GM23338 (cell line): Measurements from ENCODE around the gene BEGAIN. TPM values are rescaled to one million over a fixed set of nuclear protein-coding genes. Genes with fewer than 3 reads are reported as not detected.

Experiments used
- ATAC-seq: fragments of 200-7000 bp; cut with Tn5 transposase; 3 replicates; pipeline ENCODE4 v1.9.1; 2020
- DNase-seq: peaks from one replicate; pipeline ENCODE4 v3.0.0-alpha.2; 2015; ENCODE audit warnings: low spot score
- H2AFZ ChIP-seq: fragments of 200-600 bp; sonication (generic); 2 replicates; pipeline ENCODE4 v1.8.0; 2016; ENCODE audit warnings: antibody characterized with exemption, mild to moderate bottlenecking, moderate library complexity
- H3F3A ChIP-seq: fragments of 200-600 bp; sonication (generic); replicated peaks from 2 replicates; pipeline ENCODE4 v1.8.0; 2017; ENCODE audit warnings: antibody characterized with exemption, mixed run types, low read depth
- H3K27ac ChIP-seq: fragments of 200-600 bp; sonication (generic); 2 replicates; pipeline ENCODE4 v1.6.1; 2016; ENCODE audit warnings: low read depth
- H3K27me3 ChIP-seq: fragments of 200-600 bp; sonication (generic); 2 replicates; pipeline ENCODE4 v1.8.0; 2016; ENCODE audit warnings: mild to moderate bottlenecking, mixed run types, moderate library complexity; ENCODE audit not compliant: insufficient read depth
- H3K36me3 ChIP-seq: fragments of 200-600 bp; sonication (generic); 2 replicates; pipeline ENCODE4 v1.8.0; 2016; ENCODE audit warnings: mild to moderate bottlenecking; ENCODE audit not compliant: insufficient read depth
- H3K4me1 ChIP-seq: fragments of 200-600 bp; sonication (generic); 2 replicates; pipeline ENCODE4 v1.8.0; 2016; ENCODE audit warnings: mild to moderate bottlenecking, moderate library complexity; ENCODE audit not compliant: insufficient read depth
- H3K4me2 ChIP-seq: fragments of 200-600 bp; sonication (generic); 2 replicates; pipeline ENCODE4 v1.7.1; 2017; ENCODE audit warnings: mixed run types
- H3K4me3 ChIP-seq: fragments of 200-600 bp; sonication (generic); 2 replicates; pipeline ENCODE4 v1.6.1; 2016; ENCODE audit warnings: mixed run types
- H3K79me2 ChIP-seq: fragments of 200-600 bp; sonication (generic); replicated peaks from 2 replicates; pipeline ENCODE4 v1.8.0; 2017; ENCODE audit warnings: mild to moderate bottlenecking; ENCODE audit not compliant: insufficient read depth
- H3K9me2 ChIP-seq: fragments of 200-600 bp; sonication (generic); 2 replicates; pipeline ENCODE4 v1.8.0; 2017; ENCODE audit not compliant: insufficient read depth
- H4K20me1 ChIP-seq: fragments of 200-600 bp; sonication (generic); replicated peaks from 2 replicates; pipeline ENCODE4 v1.8.0; 2017; ENCODE audit warnings: mild to moderate bottlenecking; ENCODE audit not compliant: insufficient read depth
- H3K27ac Mint-ChIP-seq: 2 replicates; pipeline ENCODE4 v1.8.0; 2020; ENCODE audit warnings: inconsistent platforms, mild to moderate bottlenecking, moderate library complexity, mixed read lengths
- H3K27me3 Mint-ChIP-seq: 3 replicates; pipeline ENCODE4 v1.8.0; 2022; ENCODE audit warnings: low read depth, mild to moderate bottlenecking, moderate library complexity, mixed read lengths, inconsistent platforms; ENCODE audit not compliant: insufficient read depth, poor library complexity
- H3K36me3 Mint-ChIP-seq: 3 replicates; pipeline ENCODE4 v1.8.0; 2021; ENCODE audit warnings: low read depth, mild to moderate bottlenecking, inconsistent platforms, moderate library complexity, mixed read lengths
- H3K4me1 Mint-ChIP-seq: 3 replicates; pipeline ENCODE4 v1.8.0; 2020; ENCODE audit warnings: mild to moderate bottlenecking, inconsistent platforms, mixed read lengths
- H3K4me3 Mint-ChIP-seq: 3 replicates; pipeline ENCODE4 v1.8.0; 2021; ENCODE audit warnings: moderate library complexity, mild to moderate bottlenecking, inconsistent platforms, mixed read lengths
- H3K9me3 Mint-ChIP-seq: 3 replicates; pipeline ENCODE4 v1.8.0; 2020; ENCODE audit warnings: moderate library complexity, mild to moderate bottlenecking, inconsistent platforms, mixed read lengths
- CREB1 ChIP-seq: fragments of 250-450 bp; sonication (Bioruptor Pico); IDR thresholded peaks from 2 replicates; pipeline ENCODE4 v1.5.0; 2020; ENCODE audit warnings: low read depth, mild to moderate bottlenecking, moderate library complexity
- EZH2phosphoT487 ChIP-seq: fragments of 200-600 bp; sonication (generic); IDR thresholded peaks from one replicate; pipeline ENCODE4 v1.8.1; 2018; ENCODE audit warnings: antibody characterized with exemption; ENCODE audit not compliant: unreplicated experiment
- JUNB ChIP-seq: IDR thresholded peaks from one replicate; pipeline ENCODE4 v1.6.1; 2016; ENCODE audit warnings: antibody characterized with exemption; ENCODE audit not compliant: unreplicated experiment
- NANOG ChIP-seq: IDR thresholded peaks from 2 replicates; pipeline ENCODE4 v1.6.1; 2016; ENCODE audit warnings: antibody characterized with exemption, borderline replicate concordance
- STAT1 ChIP-seq: IDR thresholded peaks from one replicate; pipeline ENCODE4 v1.6.1; 2016; ENCODE audit warnings: antibody characterized with exemption; ENCODE audit not compliant: unreplicated experiment
- ZNF114 ChIP-seq: fragments of 250-450 bp; sonication (Bioruptor Pico); IDR thresholded peaks from 2 replicates; pipeline ENCODE4 v1.5.0; 2020; ENCODE audit warnings: mild to moderate bottlenecking, moderate library complexity
- ZNF331 ChIP-seq: fragments of 250-450 bp; sonication (Bioruptor Pico); IDR thresholded peaks from 2 replicates; pipeline ENCODE4 v1.5.0; 2020; ENCODE audit warnings: low read depth, mild to moderate bottlenecking, moderate library complexity
- polyA plus RNA-seq: library from polyadenylated mRNA; unstranded; fragments of >200 nt; fragmentation: Nextera tagmentation; extraction: Ambion mirVana; gene quantifications from 2 replicates; pipeline ENCODE4 v1.2.1, GENCODE V29; 2016
- total RNA-seq: library from RNA; depleted of rRNA; stranded (reverse); fragments of >200 nt; shearing (Covaris generic); gene quantifications from 2 replicates; pipeline ENCODE4 v1.2.3, GENCODE V29; 2014
- TF ChIP-seq, protein P1 (sequence below), 2 experiments: fragments of 200-600 bp in 1 of 2; sonication (generic) in 1 of 2; conservative IDR thresholded peaks; 2 replicates each; pipeline versions ENCODE4 v1.5.1 to v1.6.1; 2016 to 2017; ENCODE audit warnings: antibody characterized with exemption in 2 of 2, low read depth in 2 of 2, mild to moderate bottlenecking in 2 of 2, moderate library complexity in 1 of 2
- TF ChIP-seq, protein P2 (sequence below): IDR thresholded peaks from one replicate; pipeline ENCODE4 v1.6.1; 2018; ENCODE audit warnings: antibody characterized with exemption; ENCODE audit not compliant: unreplicated experiment

Gene BEGAIN
- total and polyA plus RNA-seq, 2 experiments from 2014 or later, result 0.60 to 2.4 TPM

DNA sequence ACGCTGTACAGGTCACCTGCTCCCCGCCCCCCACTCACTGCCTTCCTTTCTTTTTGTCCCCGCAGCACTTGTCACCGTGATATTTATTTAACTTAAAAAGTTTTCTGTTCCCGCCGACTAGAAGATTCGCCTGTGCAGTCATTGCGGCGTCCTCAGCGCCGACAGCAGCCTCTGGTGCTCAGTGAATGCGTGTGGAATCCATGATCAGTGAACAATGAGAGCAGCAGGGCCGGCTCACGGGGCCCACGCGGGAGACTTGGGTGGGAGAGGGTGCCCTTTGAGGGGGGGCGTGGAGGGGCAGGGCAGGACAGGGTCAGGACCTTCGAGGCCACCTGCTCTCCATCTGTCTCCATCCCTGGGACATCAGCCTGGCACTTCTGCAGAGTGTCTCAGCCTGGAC, 24.5 kb downstream of the BEGAIN start:
- Histone ChIP-seq H3K27me3 (peaks cover 18% of the 10 kb centered on the region), H3K9me2 (no peaks in the 10 kb centered on the region), H3K4me1 (no peaks in the 10 kb centered on the region; the same call in 1 of the 2 replicates), H3K4me3 (no peak overlapping the region), H3K27ac (no peak overlapping the region), H3K79me2 (no peaks in the 10 kb centered on the region), H3F3A (no peaks in the 10 kb centered on the region), H3K4me2 (no peak overlapping the region), H4K20me1 (no peaks in the 10 kb centered on the region), H3K36me3 (no peaks in the 10 kb centered on the region), H2AFZ (no peak overlapping the region)
- no peak for ATAC-seq
- DNase-seq, result no peak
- no peaks in the 10 kb centered on the region; the same call in 2 of the 3 replicates for H3K9me3 Mint-ChIP-seq
- peaks cover 26% of the 10 kb centered on the region for H3K27me3 Mint-ChIP-seq
- H3K4me1 Mint-ChIP-seq, result no peaks in the 10 kb centered on the region
- no peak for TF ChIP-seq JUNB
- TF ChIP-seq, protein P1, sequence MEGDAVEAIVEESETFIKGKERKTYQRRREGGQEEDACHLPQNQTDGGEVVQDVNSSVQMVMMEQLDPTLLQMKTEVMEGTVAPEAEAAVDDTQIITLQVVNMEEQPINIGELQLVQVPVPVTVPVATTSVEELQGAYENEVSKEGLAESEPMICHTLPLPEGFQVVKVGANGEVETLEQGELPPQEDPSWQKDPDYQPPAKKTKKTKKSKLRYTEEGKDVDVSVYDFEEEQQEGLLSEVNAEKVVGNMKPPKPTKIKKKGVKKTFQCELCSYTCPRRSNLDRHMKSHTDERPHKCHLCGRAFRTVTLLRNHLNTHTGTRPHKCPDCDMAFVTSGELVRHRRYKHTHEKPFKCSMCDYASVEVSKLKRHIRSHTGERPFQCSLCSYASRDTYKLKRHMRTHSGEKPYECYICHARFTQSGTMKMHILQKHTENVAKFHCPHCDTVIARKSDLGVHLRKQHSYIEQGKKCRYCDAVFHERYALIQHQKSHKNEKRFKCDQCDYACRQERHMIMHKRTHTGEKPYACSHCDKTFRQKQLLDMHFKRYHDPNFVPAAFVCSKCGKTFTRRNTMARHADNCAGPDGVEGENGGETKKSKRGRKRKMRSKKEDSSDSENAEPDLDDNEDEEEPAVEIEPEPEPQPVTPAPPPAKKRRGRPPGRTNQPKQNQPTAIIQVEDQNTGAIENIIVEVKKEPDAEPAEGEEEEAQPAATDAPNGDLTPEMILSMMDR (conservative IDR thresholded peaks at IDR 0.05; ENCODE audit: low read depth in 2 of 2), result no peak
- TF ChIP-seq, protein P2, sequence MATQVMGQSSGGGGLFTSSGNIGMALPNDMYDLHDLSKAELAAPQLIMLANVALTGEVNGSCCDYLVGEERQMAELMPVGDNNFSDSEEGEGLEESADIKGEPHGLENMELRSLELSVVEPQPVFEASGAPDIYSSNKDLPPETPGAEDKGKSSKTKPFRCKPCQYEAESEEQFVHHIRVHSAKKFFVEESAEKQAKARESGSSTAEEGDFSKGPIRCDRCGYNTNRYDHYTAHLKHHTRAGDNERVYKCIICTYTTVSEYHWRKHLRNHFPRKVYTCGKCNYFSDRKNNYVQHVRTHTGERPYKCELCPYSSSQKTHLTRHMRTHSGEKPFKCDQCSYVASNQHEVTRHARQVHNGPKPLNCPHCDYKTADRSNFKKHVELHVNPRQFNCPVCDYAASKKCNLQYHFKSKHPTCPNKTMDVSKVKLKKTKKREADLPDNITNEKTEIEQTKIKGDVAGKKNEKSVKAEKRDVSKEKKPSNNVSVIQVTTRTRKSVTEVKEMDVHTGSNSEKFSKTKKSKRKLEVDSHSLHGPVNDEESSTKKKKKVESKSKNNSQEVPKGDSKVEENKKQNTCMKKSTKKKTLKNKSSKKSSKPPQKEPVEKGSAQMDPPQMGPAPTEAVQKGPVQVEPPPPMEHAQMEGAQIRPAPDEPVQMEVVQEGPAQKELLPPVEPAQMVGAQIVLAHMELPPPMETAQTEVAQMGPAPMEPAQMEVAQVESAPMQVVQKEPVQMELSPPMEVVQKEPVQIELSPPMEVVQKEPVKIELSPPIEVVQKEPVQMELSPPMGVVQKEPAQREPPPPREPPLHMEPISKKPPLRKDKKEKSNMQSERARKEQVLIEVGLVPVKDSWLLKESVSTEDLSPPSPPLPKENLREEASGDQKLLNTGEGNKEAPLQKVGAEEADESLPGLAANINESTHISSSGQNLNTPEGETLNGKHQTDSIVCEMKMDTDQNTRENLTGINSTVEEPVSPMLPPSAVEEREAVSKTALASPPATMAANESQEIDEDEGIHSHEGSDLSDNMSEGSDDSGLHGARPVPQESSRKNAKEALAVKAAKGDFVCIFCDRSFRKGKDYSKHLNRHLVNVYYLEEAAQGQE, result no peak
- no peak for TF ChIP-seq CREB1 (CRISPR knock-in tag)
- TF ChIP-seq STAT1, result no peak
- no peak for TF ChIP-seq ZNF114 (CRISPR knock-in tag)
- no peak for TF ChIP-seq EZH2phosphoT487
- TF ChIP-seq NANOG, result no peak
- H3K4me3 Mint-ChIP-seq, result no peak overlapping the region
- no peak overlapping the region for H3K27ac Mint-ChIP-seq
- no peaks in the 10 kb centered on the region for H3K36me3 Mint-ChIP-seq

DNA sequence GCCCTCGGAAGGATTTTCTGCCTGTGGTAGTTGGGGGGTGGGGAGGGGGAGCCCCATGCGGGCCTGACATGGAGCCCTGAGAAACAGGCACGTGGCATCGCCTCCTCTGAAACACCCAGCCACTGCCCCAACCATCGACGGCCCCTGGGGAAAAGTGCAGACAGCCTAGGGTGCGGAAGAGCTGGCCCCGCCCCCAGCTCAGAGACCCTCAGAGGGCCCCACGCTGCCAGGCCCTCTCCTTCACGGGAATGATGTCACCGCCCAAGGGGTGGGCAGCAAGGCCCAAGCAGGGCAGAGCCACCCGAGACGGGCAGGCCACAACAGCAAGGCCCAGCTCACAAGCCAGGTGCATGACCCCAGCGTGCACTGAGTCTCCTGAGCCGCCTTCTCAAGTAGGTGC, 26.2 kb downstream of the BEGAIN start:
- no peak for TF ChIP-seq ZNF331 (CRISPR knock-in tag)
- no peaks in the 10 kb centered on the region for H3F3A ChIP-seq
- no peaks in the 10 kb centered on the region for H3K4me1 ChIP-seq
- DNase-seq (no peak), ATAC-seq (no peak)
- Mint-ChIP-seq H3K9me3 (no peaks in the 10 kb centered on the region; the same call in 2 of the 3 replicates), H3K27me3 (peaks cover 16% of the 10 kb centered on the region), H3K36me3 (no peaks in the 10 kb centered on the region), H3K27ac (no peak overlapping the region), H3K4me1 (peaks cover 5% of the 10 kb centered on the region; the same call in 2 of the 3 replicates), H3K4me3 (no peak overlapping the region)
- H3K36me3 ChIP-seq, result no peaks in the 10 kb centered on the region
- no peaks in the 10 kb centered on the region for H4K20me1 ChIP-seq
- no peak overlapping the region for H3K4me3 ChIP-seq
- no peaks in the 10 kb centered on the region for H3K79me2 ChIP-seq
- no peaks in the 10 kb centered on the region for H3K9me2 ChIP-seq
- no peak overlapping the region for H3K4me2 ChIP-seq
- no peak overlapping the region for H3K27ac ChIP-seq
- H3K27me3 ChIP-seq, result 0 out of 2 replicates have a peak, but pooled peaks cover under 1% of the 10 kb centered on the region
- H2AFZ ChIP-seq, result no peak overlapping the region
